HFFc6 (cell line): ENCODE results near the gene SLC17A4. TPM values are rescaled to one million over a fixed set of nuclear protein-coding genes. Genes with fewer than 3 reads are reported as not detected.

ENCODE experiments used
- DNase-seq: peaks from one replicate; pipeline ENCODE4 v3.0.0-alpha.2; 2018
- H3K27ac Mint-ChIP-seq: 2 replicates; pipeline ENCODE4 v1.8.0; 2020; ENCODE audit warnings: mild to moderate bottlenecking, mixed read lengths
- H3K27me3 Mint-ChIP-seq: 2 replicates; pipeline ENCODE4 v1.8.0; 2021; ENCODE audit warnings: mild to moderate bottlenecking, moderate library complexity, mixed read lengths; ENCODE audit not compliant: insufficient read depth
- H3K36me3 Mint-ChIP-seq: 2 replicates; pipeline ENCODE4 v1.8.0; 2021; ENCODE audit warnings: low read depth, mixed read lengths
- H3K4me1 Mint-ChIP-seq: 2 replicates; pipeline ENCODE4 v1.8.0; 2020; ENCODE audit warnings: low read depth, mixed read lengths
- H3K4me3 Mint-ChIP-seq: 2 replicates; pipeline ENCODE4 v1.8.0; 2020; ENCODE audit warnings: mild to moderate bottlenecking, moderate library complexity, mixed read lengths
- H3K9me3 Mint-ChIP-seq: 2 replicates; pipeline ENCODE4 v1.8.0; 2020; ENCODE audit warnings: mild to moderate bottlenecking, mixed read lengths
- CTCF ChIP-seq: fragments of 200-600 bp; sonication (generic); IDR thresholded peaks from 2 replicates; pipeline ENCODE4 v1.5.0; 2021; ENCODE audit warnings: antibody characterized with exemption, mild to moderate bottlenecking
- total RNA-seq, 6 experiments: library from RNA; stranded (reverse); fragmentation: NEBNext Ultra II Directional; extraction: Animal tissue kit (Norgen Biotek cat#: 25700); gene quantifications; 2 replicates in 1 of 6; 3 replicates in 5 of 6; pipeline ENCODE4 v1.2.3, GENCODE V29; 2021

The SLC17A4 gene
- total RNA-seq, 6 experiments from 2014 or later = not detected

GRCh38 chr6:25792016-25792415, 37.5 kb downstream of the SLC17A4 start:
- Mint-ChIP-seq H3K9me3 (no peaks in the 10 kb centered on the region), H3K4me3 (no peak overlapping the region), H3K36me3 (no peaks in the 10 kb centered on the region), H3K27ac (no peak overlapping the region), H3K27me3 (no peaks in the 10 kb centered on the region), H3K4me1 (no peaks in the 10 kb centered on the region)
- DNase-seq = no peak
- TF ChIP-seq CTCF = no peak

GRCh38 chr6:25793970-25794369, 39.4 kb downstream of the SLC17A4 start:
- Mint-ChIP-seq H3K36me3 (no peaks in the 10 kb centered on the region), H3K4me3 (no peak overlapping the region), H3K27me3 (no peaks in the 10 kb centered on the region), H3K9me3 (no peaks in the 10 kb centered on the region), H3K4me1 (no peaks in the 10 kb centered on the region), H3K27ac (no peak overlapping the region)
- TF ChIP-seq CTCF = no peak
- DNase-seq = no peak

GRCh38 chr6:25794784-25795183, 40.2 kb downstream of the SLC17A4 start:
- no peaks in the 10 kb centered on the region for H3K4me1 Mint-ChIP-seq
- TF ChIP-seq CTCF = no peak
- H3K36me3 Mint-ChIP-seq = no peaks in the 10 kb centered on the region

GRCh38 chr6:25801436-25801835, 46.9 kb downstream of the SLC17A4 start:
- no peak for DNase-seq
- Mint-ChIP-seq H3K27me3 (no peaks in the 10 kb centered on the region), H3K36me3 (no peaks in the 10 kb centered on the region), H3K4me1 (no peaks in the 10 kb centered on the region), H3K27ac (no peak overlapping the region), H3K4me3 (no peak overlapping the region), H3K9me3 (no peaks in the 10 kb centered on the region)
- no peak for TF ChIP-seq CTCF

More at GRCh38 chr6:25794784-25795183, 40.2 kb downstream of the SLC17A4 start:
- H3K9me3 Mint-ChIP-seq = no peaks in the 10 kb centered on the region
- no peak for DNase-seq
- H3K27me3 Mint-ChIP-seq = no peaks in the 10 kb centered on the region
- H3K27ac Mint-ChIP-seq = no peak overlapping the region
- H3K4me3 Mint-ChIP-seq = no peak overlapping the region

- no peak overlapping the region for H3K4me3 Mint-ChIP-seq
- TF ChIP-seq CTCF = no peak
- no peaks in the 10 kb centered on the region for H3K27me3 Mint-ChIP-seq
- H3K36me3 Mint-ChIP-seq = no peaks in the 10 kb centered on the region
- H3K4me1 Mint-ChIP-seq = no peaks in the 10 kb centered on the region
- DNase-seq = no peak
- H3K27ac Mint-ChIP-seq = no peak overlapping the region
- no peaks in the 10 kb centered on the region for H3K9me3 Mint-ChIP-seq
These were observed 50.3 kb downstream of the SLC17A4 start for GRCh38 chr6:25804804-25805203.

- TF ChIP-seq CTCF = no peak
- H3K27me3 Mint-ChIP-seq = no peaks in the 10 kb centered on the region; the same call in none of the 2 replicates
These were observed 60.7 kb downstream of the SLC17A4 start for GRCh38 chr6:25815194-25815593.

More at GRCh38 chr6:25815194-25815593, 60.7 kb downstream of the SLC17A4 start:
- Mint-ChIP-seq H3K27ac (no peak overlapping the region), H3K36me3 (no peaks in the 10 kb centered on the region), H3K9me3 (no peaks in the 10 kb centered on the region; the same call in 1 of the 2 replicates), H3K4me3 (no peak overlapping the region), H3K4me1 (no peaks in the 10 kb centered on the region)
- no peak for DNase-seq
